Measurements from ENCODE around the gene CEP112. TPM values are rescaled to one million over a fixed set of nuclear protein-coding genes. Genes with fewer than 3 reads are reported as not detected.

The CEP112 gene
- total and polyA plus RNA-seq, 2 of the 8 experiments (the other 6 are each of a cell fraction or from before 2014, with no cell fraction given), result 0.62 to 3.1 TPM

- Histone ChIP-seq H3K23me2 (ENCODE audit: low read depth, low read length) (no peaks in the 10 kb centered on the region), H3K79me1 (ENCODE audit: low read depth, low read length) (no peaks in the 10 kb centered on the region), H3K4ac (replicated peaks; ENCODE audit: insufficient read length, low read depth, low read length) (no peak overlapping the region), H4K5ac (ENCODE audit: insufficient read length, low read depth, low read length) (no peak overlapping the region), H3K18ac (ENCODE audit: extremely low read depth, low read length) (no peak overlapping the region), H3K23ac (ENCODE audit: insufficient read length) (no peak overlapping the region), H3K56ac (replicated peaks; ENCODE audit: insufficient read length, low read depth, low read length) (no peak overlapping the region), H2AFZ (ENCODE audit: low read length) (no peak overlapping the region), H3K9ac (replicated peaks in 1 of 4; ENCODE audit: extremely low read depth in 1 of 4, low read depth in 3 of 4, low read length in 3 of 4) (no peak overlapping the region), H2BK5ac (ENCODE audit: low read depth, low read length) (no peak overlapping the region), H3K4me3 (ENCODE audit: extremely low read depth in 1 of 4, insufficient read depth in 2 of 4, low read depth in 3 of 4, low read length in 4 of 4) (no peak overlapping the region), H3K4me2 (ENCODE audit: insufficient read depth in 1 of 2, low read depth in 2 of 2, low read length in 2 of 2) (no peak overlapping the region), H3K27ac (ENCODE audit: low read depth, low read length) (no peak overlapping the region), H3K9me3 (ENCODE audit: insufficient read depth in 2 of 2, low read depth in 1 of 2, low read length in 1 of 2) (peaks cover 0 to 2% of the 10 kb centered on the region in 2 experiments; a peak in 1 of 4 replicates), H4K20me1 (replicated peaks in 1 of 2; ENCODE audit: control insufficient read depth in 1 of 2, insufficient read depth in 2 of 2, low read length in 2 of 2) (no peaks in the 10 kb centered on the region), H2BK15ac (ENCODE audit: low read length) (no peak overlapping the region), H2BK20ac (ENCODE audit: low read length) (no peak overlapping the region), H2BK12ac (ENCODE audit: low read depth, low read length) (no peak overlapping the region), H4K8ac (ENCODE audit: extremely low read depth, insufficient read depth, low read length) (no peak overlapping the region), H3K79me2 (ENCODE audit: control insufficient read depth in 1 of 2, insufficient read depth in 2 of 2, low read length in 2 of 2) (no peaks in the 10 kb centered on the region), H3K27me3 (replicated peaks in 1 of 4; ENCODE audit: control insufficient read depth in 3 of 4, extremely low read depth in 1 of 4, insufficient read depth in 3 of 4, low read length in 3 of 4) (no peaks in the 10 kb centered on the region), H3K4me1 (replicated peaks in 1 of 4; ENCODE audit: control insufficient read depth in 3 of 4, insufficient read depth in 4 of 4, low read length in 3 of 4) (no peaks in the 10 kb centered on the region), H2AK5ac (ENCODE audit: low read depth, low read length) (no peak overlapping the region), H3K14ac (ENCODE audit: insufficient read length) (no peak overlapping the region), H3K36me3 (ENCODE audit: control insufficient read depth in 2 of 4, insufficient read depth in 4 of 4, low read length in 3 of 4) (no peaks in the 10 kb centered on the region), H4K91ac (replicated peaks; ENCODE audit: insufficient read length, low read length) (no peak overlapping the region), H2BK120ac (replicated peaks; ENCODE audit: low read depth, low read length) (no peak overlapping the region)
- 98% methylated on average over 2 of the region's 2 CpGs; no CpG with 5 or more reads in 1 of the 2 experiments for WGBS, 2 experiments (ENCODE audit: extremely low coverage in 1 of 2, insufficient coverage in 1 of 2, insufficient read length in 1 of 2, insufficient replicate concordance in 2 of 2, low coverage in 1 of 2, low lambda C conversion rate in 2 of 2, missing lambda C conversion rate in 1 of 2)
- FAIRE-seq, result no peak
- ChIA-PET CTCF (ENCODE audit: partially characterized antibody) (interaction anchor here (0.7 kb wide), 1 partner anchor 837 kb away, joined by 4 read pairs; no protein-coding TSS in a partner anchor), POLR2A (ENCODE audit: partially characterized antibody) (no interaction called here)
- no peak for DNase-seq (ENCODE audit: low read depth in 1 of 2, low spot score in 2 of 2)
- TF ChIP-seq USF2 (IDR thresholded peaks at IDR 0.05; ENCODE audit: low read length) (no peak), POU5F1 (IDR thresholded peaks at IDR 0.05; ENCODE audit: low read depth, low read length) (no peak)
These were observed 76.7 kb downstream of the CEP112 start for GRCh38 chr17:66115246-66115645.

Measured in H1 (cell line).